Neural progenitor cell (in vitro differentiated cells): ENCODE data around the gene NFKBIE. TPM values are rescaled to one million over a fixed set of nuclear protein-coding genes. Genes with fewer than 3 reads are reported as not detected.
A peak's percentile ranks its signal among the peaks of the same experiment; 100 is the strongest.

Experiments used
- DNase-seq: peaks from one replicate; pipeline ENCODE4 v3.0.0-alpha.2; 2016; ENCODE audit warnings: low spot score
- H2AFZ ChIP-seq: fragments of 200-600 bp; sonication (generic); replicated peaks from 2 replicates; pipeline ENCODE4 v1.6.1; 2016; ENCODE audit warnings: antibody characterized with exemption
- H3F3A ChIP-seq: fragments of 200-600 bp; sonication (generic); 2 replicates; pipeline ENCODE4 v1.6.1; 2016; ENCODE audit warnings: antibody characterized with exemption, low read depth
- H3K27ac ChIP-seq: fragments of 200-600 bp; sonication (generic); 2 replicates; pipeline ENCODE4 v1.5.1; 2016; ENCODE audit warnings: mild to moderate bottlenecking
- H3K27me3 ChIP-seq: fragments of 200-600 bp; sonication (generic); 2 replicates; pipeline ENCODE4 v1.6.1; 2016; ENCODE audit warnings: mild to moderate bottlenecking, moderate library complexity
- H3K36me3 ChIP-seq: fragments of 200-600 bp; sonication (generic); 2 replicates; pipeline ENCODE4 v1.5.1; 2016
- H3K4me1 ChIP-seq: fragments of 200-600 bp; sonication (generic); 2 replicates; pipeline ENCODE4 v1.6.1; 2016; ENCODE audit warnings: mixed run types
- H3K4me2 ChIP-seq: fragments of 200-600 bp; sonication (generic); 2 replicates; pipeline ENCODE4 v1.6.1; 2016
- H3K4me3 ChIP-seq: fragments of 200-600 bp; sonication (generic); 2 replicates; pipeline ENCODE4 v1.5.1; 2016
- H3K79me2 ChIP-seq: fragments of 200-600 bp; sonication (generic); 2 replicates; pipeline ENCODE4 v1.6.1; 2016; ENCODE audit warnings: low read depth
- H3K9ac ChIP-seq: fragments of 200-600 bp; sonication (generic); 2 replicates; pipeline ENCODE4 v1.6.1; 2016
- H3K9me3 ChIP-seq: fragments of 200-600 bp; sonication (generic); 2 replicates; pipeline ENCODE4 v1.5.1; 2016; ENCODE audit warnings: low read depth
- H4K20me1 ChIP-seq: fragments of 200-600 bp; sonication (generic); 2 replicates; pipeline ENCODE4 v1.6.1; 2016; ENCODE audit warnings: low read depth
- H3K27ac Mint-ChIP-seq: 3 replicates; pipeline ENCODE4 v1.8.0; 2021; ENCODE audit warnings: mixed read lengths
- H3K27me3 Mint-ChIP-seq: 2 replicates; pipeline ENCODE4 v1.8.0; 2022; ENCODE audit warnings: low read depth, mild to moderate bottlenecking, inconsistent platforms, moderate library complexity, mixed read lengths; ENCODE audit not compliant: insufficient read depth
- H3K36me3 Mint-ChIP-seq: 3 replicates; pipeline ENCODE4 v1.8.0; 2021; ENCODE audit warnings: mixed read lengths
- H3K4me1 Mint-ChIP-seq: 3 replicates; pipeline ENCODE4 v1.8.0; 2021; ENCODE audit warnings: mixed read lengths
- H3K4me3 Mint-ChIP-seq: 3 replicates; pipeline ENCODE4 v1.8.0; 2021; ENCODE audit warnings: mild to moderate bottlenecking, moderate library complexity, mixed read lengths
- H3K9me3 Mint-ChIP-seq: 3 replicates; pipeline ENCODE4 v1.8.0; 2020; ENCODE audit warnings: mixed read lengths
- CTCF ChIP-seq: fragments of 200-600 bp; sonication (generic); IDR thresholded peaks from 2 replicates; pipeline ENCODE4 v1.5.1; 2017; ENCODE audit warnings: antibody characterized with exemption, mild to moderate bottlenecking
- EZH2 ChIP-seq: fragments of 200-600 bp; sonication (generic); IDR thresholded peaks from 2 replicates; pipeline ENCODE4 v1.6.1; 2017; ENCODE audit warnings: antibody characterized with exemption, mild to moderate bottlenecking, moderate library complexity
- EZH2phosphoT487 ChIP-seq: fragments of 200-600 bp; sonication (generic); IDR thresholded peaks from 2 replicates; pipeline ENCODE4 v1.6.1; 2017; ENCODE audit warnings: antibody characterized with exemption
- total RNA-seq: library from RNA; depleted of rRNA; stranded (reverse); fragments of >200 nt; gene quantifications from 2 replicates; pipeline ENCODE4 v1.2.3, GENCODE V29; 2015; ENCODE audit warnings: low replicate concordance

Gene NFKBIE
- total RNA-seq, 1 donor from 2014 or later = 5.1 TPM

- Histone ChIP-seq H3K36me3 (peaks cover 5% of the 10 kb centered on the region), H3K4me3 (no peak overlapping the region), H3K27me3 (no peaks in the 10 kb centered on the region), H2AFZ (no peak overlapping the region), H3K9me3 (no peaks in the 10 kb centered on the region), H3K9ac (no peak overlapping the region), H3K27ac (no peak overlapping the region), H4K20me1 (peaks cover 33% of the 10 kb centered on the region), H3F3A (peaks cover 45% of the 10 kb centered on the region), H3K4me1 (peaks cover 14% of the 10 kb centered on the region), H3K4me2 (peak overlapping the region; percentile 99), H3K79me2 (peaks cover 32% of the 10 kb centered on the region)
- peak overlapping the region; percentile 87 for H3K4me3 Mint-ChIP-seq
- peaks cover 10% of the 10 kb centered on the region for H3K36me3 Mint-ChIP-seq
- no peak for DNase-seq
- no peak overlapping the region for H3K27ac Mint-ChIP-seq
- peaks cover 10% of the 10 kb centered on the region for H3K27me3 Mint-ChIP-seq
- TF ChIP-seq EZH2 (no peak), EZH2phosphoT487 (no peak), CTCF (no peak)
- H3K9me3 Mint-ChIP-seq = no peaks in the 10 kb centered on the region
- peaks cover 43% of the 10 kb centered on the region for H3K4me1 Mint-ChIP-seq
Observed at GRCh38 chr6:44258325-44258863, 7.0 kb downstream of the NFKBIE start.

GRCh38 chr6:44257753-44258324 is 7.5 kb downstream of the NFKBIE start:
- peak overlapping the region; percentile 68 for H2AFZ ChIP-seq

GRCh38 chr6:44257025-44257752 is 8.2 kb downstream of the NFKBIE start, which contains the start of gene SLC35B2:
TSS of gene SLC35B2 (minus strand) at chr6:44257528. CDS start at chr6:44257410, 118 bp downstream.
- Mint-ChIP-seq H3K27ac (peak within 1 kb of the TSS; percentile 96), H3K27me3 (peaks cover 10% of the 10 kb centered on the region), H3K4me3 (peak within 1 kb of the TSS; percentile 91), H3K36me3 (peaks cover 18% of the 10 kb centered on the region), H3K4me1 (peaks cover 35% of the 10 kb centered on the region), H3K9me3 (no peaks in the 10 kb centered on the region)
- H2AFZ ChIP-seq = peak within 1 kb of the TSS; percentile 96
- H3K27me3 ChIP-seq = no peaks in the 10 kb centered on the region
- H3K9ac ChIP-seq = peak within 1 kb of the TSS; percentile 82
- peaks cover 6% of the 10 kb centered on the region for H3K36me3 ChIP-seq
- TF ChIP-seq CTCF (peak; percentile 70), EZH2 (no peak)
- peak; percentile 93 for DNase-seq
- H4K20me1 ChIP-seq = peaks cover 45% of the 10 kb centered on the region
- H3F3A ChIP-seq = peaks cover 57% of the 10 kb centered on the region
- peak within 1 kb of the TSS; percentile 93 for H3K27ac ChIP-seq
- H3K79me2 ChIP-seq = peaks cover 43% of the 10 kb centered on the region
- H3K9me3 ChIP-seq = no peaks in the 10 kb centered on the region
- H3K4me1 ChIP-seq = peaks cover 10% of the 10 kb centered on the region
- H3K4me3 ChIP-seq = peak within 1 kb of the TSS; percentile 96
- H3K4me2 ChIP-seq = peak within 1 kb of the TSS; percentile 99

More at GRCh38 chr6:44257753-44258324, 7.5 kb downstream of the NFKBIE start:
- Histone ChIP-seq H4K20me1 (peaks cover 38% of the 10 kb centered on the region), H3K27ac (no peak overlapping the region), H3K27me3 (no peaks in the 10 kb centered on the region), H3K36me3 (peaks cover 5% of the 10 kb centered on the region), H3K9ac (no peak overlapping the region), H3K4me3 (peak overlapping the region; percentile 96), H3K79me2 (peaks cover 37% of the 10 kb centered on the region), H3F3A (peaks cover 50% of the 10 kb centered on the region), H3K9me3 (no peaks in the 10 kb centered on the region), H3K4me2 (peak overlapping the region; percentile 99), H3K4me1 (peaks cover 10% of the 10 kb centered on the region)
- DNase-seq = no peak
- TF ChIP-seq CTCF (no peak), EZH2 (no peak), EZH2phosphoT487 (no peak)
- H3K4me1 Mint-ChIP-seq = peaks cover 40% of the 10 kb centered on the region
- no peaks in the 10 kb centered on the region for H3K9me3 Mint-ChIP-seq
- peaks cover 15% of the 10 kb centered on the region for H3K36me3 Mint-ChIP-seq
- H3K27ac Mint-ChIP-seq = peak overlapping the region; percentile 96
- peaks cover 10% of the 10 kb centered on the region for H3K27me3 Mint-ChIP-seq
- H3K4me3 Mint-ChIP-seq = peak overlapping the region; percentile 87
